Posterior vena cava (tissue), 2 donors: Measurements from ENCODE around the gene LCA5L. TPM values are rescaled to one million over a fixed set of nuclear protein-coding genes. Genes with fewer than 3 reads are reported as not detected.

Experiments used
- DNase-seq: peaks from one replicate; pipeline ENCODE4 v3.0.0-alpha.2; 2020; ENCODE audit warnings: low spot score
- intact Hi-C, 2 donors: fragments of 100-400 bp; cut with DNase I; formaldehyde crosslinking; loops; one replicate each; pipeline versions ENCODE4 v1.14.1 to v1.14.2; 2022 to 2023
- long read RNA-seq, 2 donors: library from polyadenylated mRNA; unstranded; transcript quantifications; one replicate each; pipeline ENCODE4 v2.0.0, GENCODE V29; 2020 to 2021
- total RNA-seq, 2 donors: library from RNA; stranded (reverse); fragmentation: NEBNext Ultra II Directional; extraction: Animal tissue kit (Norgen Biotek cat#: 25700); gene quantifications; one replicate each; pipeline ENCODE4 v1.2.1, GENCODE V29; 2021
- donor health status: DM: yes; HTN: yes; CAD: no.
- donor health status: DM: yes; HTN: yes; CAD: no.

The LCA5L gene
- 1 to 10 TPM; 1.5 to 1.7 TPM for total RNA-seq
- long read RNA-seq, donor 1: 0 reads
- long read RNA-seq, donor 2, partial matches to known transcripts: 1 of 6 reads
- long read RNA-seq, donor 2, other reads (novel, unspliced or antisense): 5 of 6 reads

DNA sequence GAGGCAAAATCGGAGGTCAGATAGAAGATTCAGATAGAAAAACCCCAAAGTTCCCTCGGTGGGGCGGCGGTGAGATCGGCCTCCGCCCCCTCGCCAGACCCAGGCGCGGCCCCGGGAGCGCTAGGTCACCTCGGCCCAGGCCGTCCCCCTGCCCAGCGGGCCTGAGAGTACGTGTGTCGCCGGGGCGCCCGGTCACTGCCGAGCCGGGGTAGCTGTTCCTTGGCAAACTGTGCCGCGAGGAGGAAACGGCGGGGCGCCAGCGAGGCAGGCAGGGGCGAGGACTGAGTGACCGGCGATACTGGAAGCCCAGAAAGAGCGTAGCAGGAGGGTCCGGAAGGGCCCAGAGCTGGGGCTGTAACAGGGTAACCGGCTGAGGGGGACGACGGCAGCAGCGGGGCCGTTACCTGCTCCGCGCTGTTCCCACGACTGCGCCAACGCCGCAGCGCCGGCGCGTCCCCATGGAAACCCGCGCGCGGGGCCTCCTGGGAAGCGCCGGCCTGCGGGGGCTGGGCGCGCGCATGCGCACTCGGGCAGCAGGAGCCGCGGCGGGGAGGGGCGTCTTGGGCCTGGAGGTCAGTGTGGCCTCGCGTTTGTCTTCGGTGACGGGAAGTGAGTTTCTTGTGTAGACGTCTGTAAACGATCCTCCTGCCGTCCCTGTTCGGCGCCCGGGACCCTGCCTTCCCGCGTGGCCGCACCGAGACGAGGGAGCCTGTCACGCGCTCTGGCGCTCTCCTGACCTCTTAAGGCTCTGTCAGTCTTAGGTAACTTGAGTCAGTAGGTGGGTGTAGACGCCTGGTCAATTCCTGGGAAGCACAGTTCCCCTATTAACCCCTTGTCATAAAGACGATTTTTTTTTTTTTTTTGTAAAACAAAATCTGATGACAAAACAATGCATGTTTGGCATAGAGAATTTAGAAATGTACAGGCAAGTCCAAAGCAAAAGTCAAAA lies at the start of gene LCA5L:
LCA5L (minus strand) TSS at position 458 of the 949 bp plus-strand sequence. CDS start 17,285 bp downstream, outside the sequence.
- intact Hi-C loops: no loop called here
- peak; percentile 97 for DNase-seq

- intact Hi-C loops: no loop called here
- no peak for DNase-seq
Measured at GRCh38 chr21:39489380-39489924, 43.9 kb upstream of the LCA5L start.

DNA sequence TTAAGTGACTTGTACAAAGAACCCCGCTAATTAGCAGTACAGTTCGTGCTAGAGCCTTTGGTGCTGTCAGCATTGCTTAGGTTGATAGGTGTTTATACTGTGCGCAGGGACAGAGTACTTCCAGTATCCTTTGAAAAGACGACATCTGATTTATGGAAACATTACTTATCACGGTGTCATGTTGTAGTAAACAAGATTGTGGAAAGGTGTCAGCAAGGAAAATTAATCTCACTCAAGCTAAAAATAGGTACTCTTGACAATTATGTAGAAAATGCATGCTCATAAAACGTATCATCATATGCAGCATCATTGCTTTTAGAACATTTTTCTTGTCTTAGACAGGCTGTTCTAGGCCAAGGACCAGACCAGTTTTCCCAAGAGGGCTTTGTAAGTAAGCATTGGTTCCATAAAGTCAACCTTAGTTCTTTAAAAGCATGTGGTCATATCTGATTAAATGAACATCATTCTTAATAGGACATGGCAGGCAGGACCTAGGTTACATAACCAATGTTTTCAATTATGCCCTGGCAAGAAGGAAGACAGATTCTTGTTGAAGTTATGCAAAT lies 39.2 kb upstream of the LCA5L start:
- intact Hi-C loops: no loop called here
- DNase-seq: no peak

DNA sequence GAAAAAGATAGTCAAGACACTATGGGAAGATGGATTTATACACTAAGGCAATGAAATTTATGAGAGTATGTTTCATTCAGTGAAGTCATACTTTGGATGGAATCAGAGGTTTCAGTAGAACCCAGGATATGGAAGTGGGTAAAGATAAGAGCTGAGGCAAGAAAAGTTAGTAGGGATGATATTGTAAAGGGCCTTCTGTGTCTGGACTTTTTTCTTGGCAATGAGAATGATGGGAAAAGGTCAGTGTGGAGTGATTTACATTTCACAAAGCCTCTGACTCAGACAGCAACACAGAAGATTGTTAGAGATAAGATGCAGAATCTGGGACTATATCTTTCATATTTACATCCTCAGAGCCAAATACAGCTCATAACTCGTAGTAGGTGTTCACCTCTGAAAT lies 38.3 kb upstream of the LCA5L start:
- intact Hi-C loops: no loop called here

DNA sequence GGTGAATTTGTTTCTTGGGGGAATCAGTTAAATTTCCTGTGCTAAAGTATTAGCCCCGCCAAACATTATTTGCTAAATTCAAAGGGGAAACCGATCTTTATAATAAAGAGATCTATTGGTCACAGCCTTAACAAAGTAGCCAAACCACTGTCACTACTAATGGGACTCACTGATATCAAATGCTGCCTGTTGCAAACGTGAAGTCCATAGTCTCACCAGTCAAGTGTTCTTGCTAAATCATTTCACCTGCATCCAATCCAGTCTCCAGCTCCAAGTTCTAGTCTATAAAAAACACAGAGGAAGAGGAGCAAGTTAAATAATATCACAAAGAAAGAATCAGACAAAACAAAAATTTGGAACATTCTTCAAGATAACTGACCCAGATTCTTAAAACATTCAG lies 36.3 kb upstream of the LCA5L start:
- intact Hi-C loops: no loop called here
- no peak for DNase-seq

More for the DNA sequence above, 38.3 kb upstream of the LCA5L start:
- DNase-seq: no peak

DNA sequence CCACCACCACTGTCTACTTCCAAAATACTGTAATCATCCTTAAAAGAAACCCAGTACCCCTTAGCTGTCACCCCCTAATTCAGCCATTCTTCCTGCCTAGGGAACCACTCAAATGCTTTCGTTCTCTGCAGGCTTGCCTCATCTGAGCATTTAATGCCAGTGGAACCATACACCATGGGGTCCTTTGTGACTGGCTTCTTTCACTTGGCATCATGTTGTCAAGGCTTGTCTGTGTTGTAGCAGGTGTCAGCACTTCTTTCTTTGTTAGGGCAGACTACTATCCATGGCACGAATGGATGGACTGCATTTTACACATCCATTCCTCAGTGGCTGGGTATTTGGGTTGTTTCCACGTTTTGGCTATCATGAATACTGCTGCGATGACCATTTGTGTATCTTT lies 34.7 kb upstream of the LCA5L start:
- intact Hi-C loops: no loop called here
- DNase-seq: no peak

GRCh38 chr21:39479814-39480182 lies 34.2 kb upstream of the LCA5L start:
- intact Hi-C loops: no loop called here
- no peak for DNase-seq

- DNase-seq: no peak
- intact Hi-C loops: no loop called here
Measured at GRCh38 chr21:39479164-39479813, 33.7 kb upstream of the LCA5L start.

- intact Hi-C loops: no loop called here
- DNase-seq: no peak
Measured at GRCh38 chr21:39474611-39475010, 29.0 kb upstream of the LCA5L start.

GRCh38 chr21:39472786-39473185 lies 27.2 kb upstream of the LCA5L start:
- intact Hi-C loops: no loop called here
- DNase-seq: no peak

DNA sequence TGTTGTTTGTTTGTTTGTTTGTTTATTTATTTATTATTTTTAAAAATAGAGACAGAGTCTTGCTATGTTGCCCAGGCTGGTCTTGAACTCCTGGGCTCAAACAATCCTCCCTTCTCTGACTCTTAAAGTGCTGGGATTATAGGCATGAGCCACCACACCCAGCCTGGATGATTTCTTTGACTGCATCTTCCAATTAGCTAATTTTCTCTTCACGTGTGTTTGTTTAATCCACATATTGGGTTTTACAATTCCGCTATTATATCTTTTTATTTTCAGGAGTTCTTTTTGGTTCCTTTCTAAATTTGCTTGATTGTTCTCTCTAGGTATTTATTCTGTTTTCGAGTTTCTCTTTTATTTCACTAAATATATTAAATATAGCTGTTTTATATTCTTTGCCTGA lies 26.0 kb upstream of the LCA5L start:
- intact Hi-C loops: no loop called here
- DNase-seq: no peak

DNA sequence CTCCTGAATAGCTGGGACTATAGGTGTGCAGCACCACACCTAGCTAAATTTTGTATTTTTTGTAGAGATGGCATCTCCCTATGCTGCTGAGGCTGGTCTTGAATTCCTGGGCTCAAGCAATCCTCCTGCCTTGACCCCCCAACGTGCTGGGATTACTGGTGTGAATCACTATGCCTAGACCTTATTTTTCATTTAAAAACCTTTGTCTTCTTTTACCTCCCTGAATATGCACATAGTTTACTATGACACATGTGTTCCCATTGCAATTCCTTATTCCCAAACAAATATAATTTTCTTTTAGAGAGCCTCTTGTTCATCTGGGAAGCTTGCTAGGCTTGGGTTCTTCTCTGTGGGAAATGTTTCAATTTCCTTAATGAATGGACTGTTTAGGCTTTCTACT lies 23.0 kb upstream of the LCA5L start:
- intact Hi-C loops: no loop called here
- DNase-seq: no peak

GRCh38 chr21:39467746-39468145 lies 22.2 kb upstream of the LCA5L start:
- DNase-seq: no peak
- intact Hi-C loops: no loop called here

GRCh38 chr21:39466584-39466983 lies 21.0 kb upstream of the LCA5L start:
- DNase-seq: no peak
- intact Hi-C loops: no loop called here

- intact Hi-C loops: no loop called here
- DNase-seq: no peak
Measured at GRCh38 chr21:39463308-39463707, 17.7 kb upstream of the LCA5L start.

DNA sequence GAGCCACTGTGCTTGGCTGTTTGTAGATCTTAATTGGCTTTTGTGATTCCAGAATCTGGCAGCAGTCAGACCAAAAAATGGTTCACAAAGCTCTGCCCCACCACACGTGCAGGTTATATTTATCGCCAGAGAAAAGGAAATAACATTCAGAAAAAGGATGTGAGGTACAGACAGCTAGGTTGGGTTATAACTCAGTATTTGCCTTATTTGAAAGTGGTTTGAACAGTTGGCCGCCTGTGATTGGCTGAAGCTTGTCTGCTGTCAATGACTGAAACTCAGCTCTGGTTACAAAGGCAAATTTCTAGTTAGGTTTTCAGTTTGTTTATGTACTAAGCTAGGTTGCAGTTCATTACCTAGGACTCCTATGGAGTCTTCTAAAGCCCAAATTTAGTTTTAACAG lies 15.8 kb upstream of the LCA5L start:
- no peak for DNase-seq
- intact Hi-C loops: no loop called here

DNA sequence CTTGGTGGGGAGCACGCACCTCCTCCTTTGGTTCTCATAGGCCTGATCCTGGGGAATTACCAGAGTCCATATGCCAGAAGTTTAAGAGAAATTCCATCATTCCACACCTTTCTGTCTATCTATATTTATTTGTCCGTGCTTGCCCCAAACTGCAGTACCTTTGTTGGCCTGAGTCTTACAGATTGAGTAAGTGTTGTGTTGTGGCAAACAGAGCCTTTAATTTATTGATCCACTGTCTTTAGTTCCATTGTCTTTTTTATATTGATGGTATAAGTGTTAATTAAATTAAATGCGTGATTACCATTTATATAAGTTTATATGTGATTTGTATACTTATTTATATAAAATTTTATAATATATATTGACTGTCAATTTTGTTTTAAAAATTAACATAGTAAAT lies 11.1 kb upstream of the LCA5L start:
- no peak for DNase-seq
- intact Hi-C loops: no loop called here

GRCh38 chr21:39454949-39455668 lies 9.5 kb upstream of the LCA5L start:
- intact Hi-C loops: no loop called here
- no peak for DNase-seq

GRCh38 chr21:39453571-39454179 lies 8.1 kb upstream of the LCA5L start:
- no peak for DNase-seq

More at GRCh38 chr21:39453571-39454179, 8.1 kb upstream of the LCA5L start:
- intact Hi-C loops: no loop called here
